ENCODE measurements around the gene MBIP.

GRCh38 chr14:36340276-36340890 lies 19.9 kb upstream of the MBIP start:
- TF ChIP-seq, protein P1, sequence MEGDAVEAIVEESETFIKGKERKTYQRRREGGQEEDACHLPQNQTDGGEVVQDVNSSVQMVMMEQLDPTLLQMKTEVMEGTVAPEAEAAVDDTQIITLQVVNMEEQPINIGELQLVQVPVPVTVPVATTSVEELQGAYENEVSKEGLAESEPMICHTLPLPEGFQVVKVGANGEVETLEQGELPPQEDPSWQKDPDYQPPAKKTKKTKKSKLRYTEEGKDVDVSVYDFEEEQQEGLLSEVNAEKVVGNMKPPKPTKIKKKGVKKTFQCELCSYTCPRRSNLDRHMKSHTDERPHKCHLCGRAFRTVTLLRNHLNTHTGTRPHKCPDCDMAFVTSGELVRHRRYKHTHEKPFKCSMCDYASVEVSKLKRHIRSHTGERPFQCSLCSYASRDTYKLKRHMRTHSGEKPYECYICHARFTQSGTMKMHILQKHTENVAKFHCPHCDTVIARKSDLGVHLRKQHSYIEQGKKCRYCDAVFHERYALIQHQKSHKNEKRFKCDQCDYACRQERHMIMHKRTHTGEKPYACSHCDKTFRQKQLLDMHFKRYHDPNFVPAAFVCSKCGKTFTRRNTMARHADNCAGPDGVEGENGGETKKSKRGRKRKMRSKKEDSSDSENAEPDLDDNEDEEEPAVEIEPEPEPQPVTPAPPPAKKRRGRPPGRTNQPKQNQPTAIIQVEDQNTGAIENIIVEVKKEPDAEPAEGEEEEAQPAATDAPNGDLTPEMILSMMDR (IDR thresholded peaks at IDR 0.05 in 2 of 3, conservative IDR thresholded peaks at IDR 0.05 in 1 of 3; ENCODE audit: borderline replicate concordance in 1 of 3, insufficient read depth in 1 of 3, low read depth in 2 of 3, low read length in 2 of 3), result no peak
- TF ChIP-seq ZBTB33 (IDR thresholded peaks at IDR 0.05; ENCODE audit: extremely low read depth, insufficient replicate concordance, low read length), result no peak
- no peak for TF ChIP-seq YY1 (IDR thresholded peaks at IDR 0.05; ENCODE audit: extremely low read depth, insufficient replicate concordance, low read depth, low read length)
- TF ChIP-seq POLR2AphosphoS5 (IDR thresholded peaks at IDR 0.05; ENCODE audit: low read depth, low read length), result no peak
- TF ChIP-seq POLR2A (IDR thresholded peaks at IDR 0.05; ENCODE audit: borderline replicate concordance, extremely low read depth, insufficient read depth, insufficient read length), result no peak
- no peak for TF ChIP-seq ZFX (IDR thresholded peaks at IDR 0.05)
- no peak for TF ChIP-seq EZH2 (IDR thresholded peaks at IDR 0.05)
- TF ChIP-seq CBX3 (IDR thresholded peaks at IDR 0.05; ENCODE audit: low read depth), result no peak
- TF ChIP-seq, protein P2, sequence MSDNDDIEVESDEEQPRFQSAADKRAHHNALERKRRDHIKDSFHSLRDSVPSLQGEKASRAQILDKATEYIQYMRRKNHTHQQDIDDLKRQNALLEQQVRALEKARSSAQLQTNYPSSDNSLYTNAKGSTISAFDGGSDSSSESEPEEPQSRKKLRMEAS (IDR thresholded peaks at IDR 0.05), result no peak
- no peak for TF ChIP-seq SP1 (IDR thresholded peaks at IDR 0.05; ENCODE audit: low read depth)
- TF ChIP-seq, protein P3, sequence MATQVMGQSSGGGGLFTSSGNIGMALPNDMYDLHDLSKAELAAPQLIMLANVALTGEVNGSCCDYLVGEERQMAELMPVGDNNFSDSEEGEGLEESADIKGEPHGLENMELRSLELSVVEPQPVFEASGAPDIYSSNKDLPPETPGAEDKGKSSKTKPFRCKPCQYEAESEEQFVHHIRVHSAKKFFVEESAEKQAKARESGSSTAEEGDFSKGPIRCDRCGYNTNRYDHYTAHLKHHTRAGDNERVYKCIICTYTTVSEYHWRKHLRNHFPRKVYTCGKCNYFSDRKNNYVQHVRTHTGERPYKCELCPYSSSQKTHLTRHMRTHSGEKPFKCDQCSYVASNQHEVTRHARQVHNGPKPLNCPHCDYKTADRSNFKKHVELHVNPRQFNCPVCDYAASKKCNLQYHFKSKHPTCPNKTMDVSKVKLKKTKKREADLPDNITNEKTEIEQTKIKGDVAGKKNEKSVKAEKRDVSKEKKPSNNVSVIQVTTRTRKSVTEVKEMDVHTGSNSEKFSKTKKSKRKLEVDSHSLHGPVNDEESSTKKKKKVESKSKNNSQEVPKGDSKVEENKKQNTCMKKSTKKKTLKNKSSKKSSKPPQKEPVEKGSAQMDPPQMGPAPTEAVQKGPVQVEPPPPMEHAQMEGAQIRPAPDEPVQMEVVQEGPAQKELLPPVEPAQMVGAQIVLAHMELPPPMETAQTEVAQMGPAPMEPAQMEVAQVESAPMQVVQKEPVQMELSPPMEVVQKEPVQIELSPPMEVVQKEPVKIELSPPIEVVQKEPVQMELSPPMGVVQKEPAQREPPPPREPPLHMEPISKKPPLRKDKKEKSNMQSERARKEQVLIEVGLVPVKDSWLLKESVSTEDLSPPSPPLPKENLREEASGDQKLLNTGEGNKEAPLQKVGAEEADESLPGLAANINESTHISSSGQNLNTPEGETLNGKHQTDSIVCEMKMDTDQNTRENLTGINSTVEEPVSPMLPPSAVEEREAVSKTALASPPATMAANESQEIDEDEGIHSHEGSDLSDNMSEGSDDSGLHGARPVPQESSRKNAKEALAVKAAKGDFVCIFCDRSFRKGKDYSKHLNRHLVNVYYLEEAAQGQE (IDR thresholded peaks at IDR 0.05; ENCODE audit: low read depth), result no peak
- TF ChIP-seq FOSL1 (IDR thresholded peaks at IDR 0.05; ENCODE audit: low read depth), result no peak
- no peak for TF ChIP-seq SIN3A (IDR thresholded peaks at IDR 0.05; ENCODE audit: low read depth)
